ENCODE results near the gene TMEM119.

The TMEM119 gene

DNA sequence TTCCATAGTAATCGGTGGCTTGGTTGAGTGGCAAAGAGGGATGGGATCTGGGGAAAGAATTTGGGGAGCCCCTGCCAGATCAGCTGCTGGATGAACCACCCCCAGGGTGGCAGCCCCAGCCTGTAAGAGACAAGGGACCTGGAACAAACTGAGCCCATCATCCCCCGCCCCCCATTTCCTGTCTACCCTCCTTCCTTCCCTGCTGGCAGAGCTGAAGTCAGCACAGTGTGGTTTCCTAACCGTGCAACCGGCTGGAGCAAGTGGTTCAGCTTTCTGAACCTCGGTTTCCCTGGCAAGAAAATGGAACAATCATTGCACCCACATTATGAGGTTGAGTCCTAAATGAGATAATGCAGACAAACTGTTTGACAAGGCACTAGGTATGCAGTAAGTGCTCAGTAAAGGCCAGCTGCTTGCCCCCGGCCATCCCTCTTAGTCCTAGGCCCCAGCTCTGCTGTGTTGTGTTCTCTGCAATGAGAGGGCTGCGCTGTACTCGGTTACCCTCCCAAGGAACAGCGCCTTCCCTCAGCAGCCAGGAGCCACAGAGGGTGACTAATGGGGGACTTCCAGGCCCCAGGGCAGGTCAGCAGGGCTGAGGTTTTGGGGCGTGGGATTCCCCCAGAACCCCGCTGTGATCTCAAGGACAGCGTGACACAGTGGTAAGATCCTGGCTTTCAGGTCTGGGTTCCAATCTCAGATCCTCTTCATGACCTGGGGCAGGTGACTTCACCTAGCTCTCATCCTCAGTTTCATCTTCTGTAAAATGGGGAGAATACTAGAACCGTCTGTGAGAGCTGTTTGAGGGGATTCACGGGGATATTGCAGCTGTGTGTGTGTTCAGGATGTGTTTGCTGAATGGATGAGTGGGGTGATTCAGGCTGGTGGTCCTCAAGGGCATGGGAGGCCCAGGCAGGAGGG, 19.3 kb upstream of the TMEM119 start:
- peak; percentile 71 to 79 for DNase-seq (ENCODE audit: low read depth in 2 of 2)

GRCh38 chr12:108616359-108616758, 18.5 kb upstream of the TMEM119 start:
- DNase-seq (ENCODE audit: low read depth in 2 of 2) = no peak

DNA sequence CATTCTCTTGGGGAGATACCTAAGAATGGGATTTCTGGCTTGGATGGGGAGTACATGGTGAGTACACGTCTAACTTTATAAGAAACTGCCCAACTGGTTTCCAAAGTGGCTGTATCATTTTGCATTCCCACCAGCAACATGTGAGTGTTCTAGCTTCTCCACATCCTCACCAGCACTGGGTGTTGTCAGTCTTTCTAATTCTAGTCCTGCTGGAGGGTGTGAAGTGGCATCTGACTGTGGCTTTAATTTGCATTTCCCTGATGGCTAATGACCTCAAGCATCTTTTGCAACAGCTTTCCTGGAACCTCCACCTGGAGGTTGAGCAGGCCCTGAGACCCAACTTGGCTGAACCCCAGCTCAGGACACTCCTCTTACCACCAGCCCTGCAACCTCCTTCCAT, 18.0 kb upstream of the TMEM119 start:
- DNase-seq (ENCODE audit: low read depth in 2 of 2) = no peak

- DNase-seq (ENCODE audit: low read depth in 2 of 2) = no peak
Observed at GRCh38 chr12:108614639-108615038, 16.8 kb upstream of the TMEM119 start.

- DNase-seq (ENCODE audit: low read depth in 2 of 2) = no peak
Observed at GRCh38 chr12:108614041-108614440, 16.2 kb upstream of the TMEM119 start.

GRCh38 chr12:108613548-108613947, 15.7 kb upstream of the TMEM119 start:
- no peak for DNase-seq (ENCODE audit: low read depth in 2 of 2)

DNA sequence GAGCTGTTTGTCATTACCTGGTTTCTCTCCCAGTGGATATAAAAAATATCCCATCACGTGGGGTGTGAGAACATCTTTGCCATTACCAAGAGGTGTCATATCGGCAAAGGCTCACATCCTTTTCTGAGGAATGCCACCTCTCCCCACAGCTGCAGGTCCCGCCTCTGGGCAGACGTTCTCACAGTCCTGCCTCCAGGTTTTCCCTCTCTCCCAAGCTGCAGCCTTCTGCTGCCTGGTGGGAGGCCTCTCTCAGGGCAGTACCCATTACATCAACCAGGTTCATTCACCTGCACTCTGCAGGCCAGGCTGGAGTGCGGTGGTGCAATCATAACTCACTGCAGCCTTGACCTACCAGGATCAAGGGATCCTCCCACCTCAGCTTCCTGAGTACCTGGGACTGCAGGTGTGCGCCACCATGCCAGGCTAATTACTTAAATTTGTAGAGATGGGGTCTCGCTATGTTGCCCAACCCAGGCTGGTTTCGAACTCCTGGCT, 15.0 kb upstream of the TMEM119 start:
- no peak for DNase-seq (ENCODE audit: low read depth in 2 of 2)

- DNase-seq (ENCODE audit: low read depth in 2 of 2) = peak in 1 of 2 donors; percentile 45
Observed at GRCh38 chr12:108611884-108612415, 14.1 kb upstream of the TMEM119 start.

DNA sequence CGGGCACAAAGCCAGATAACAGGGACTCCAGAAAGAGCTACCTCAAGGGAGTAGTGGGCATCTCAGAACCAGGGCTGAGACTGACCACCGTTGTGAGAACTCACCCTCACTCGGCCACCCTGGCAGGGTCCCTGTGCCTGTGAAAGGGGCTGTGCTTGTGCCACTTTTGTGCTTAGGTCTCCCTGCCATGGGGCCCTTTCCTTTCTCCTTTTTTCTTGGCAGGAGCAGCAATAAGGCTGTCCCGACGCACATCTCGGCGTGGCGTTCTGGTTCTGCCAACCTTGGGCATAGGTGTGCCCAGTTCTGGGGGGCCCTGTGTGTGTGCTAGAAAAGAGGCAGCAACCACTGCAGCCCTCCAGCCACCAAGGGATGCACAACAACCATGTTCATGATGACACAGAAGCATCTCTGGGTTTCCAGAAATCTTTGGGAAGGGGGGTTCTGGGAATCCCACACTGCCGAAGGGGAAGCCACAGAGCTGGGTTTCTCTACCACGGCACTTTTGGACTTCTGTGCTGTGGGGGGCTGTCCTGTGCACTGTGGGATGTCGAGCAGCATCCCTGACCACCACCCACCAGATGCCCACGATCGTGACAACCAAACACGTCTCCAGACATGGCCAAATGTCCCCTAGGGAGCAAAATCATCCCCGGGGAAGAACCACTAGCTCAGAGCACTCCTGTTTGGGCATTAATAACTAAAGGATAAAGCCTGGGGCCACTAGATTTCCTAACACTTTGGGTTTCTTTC, 13.1 kb upstream of the TMEM119 start:
- DNase-seq (ENCODE audit: low read depth in 2 of 2) = no peak

DNA sequence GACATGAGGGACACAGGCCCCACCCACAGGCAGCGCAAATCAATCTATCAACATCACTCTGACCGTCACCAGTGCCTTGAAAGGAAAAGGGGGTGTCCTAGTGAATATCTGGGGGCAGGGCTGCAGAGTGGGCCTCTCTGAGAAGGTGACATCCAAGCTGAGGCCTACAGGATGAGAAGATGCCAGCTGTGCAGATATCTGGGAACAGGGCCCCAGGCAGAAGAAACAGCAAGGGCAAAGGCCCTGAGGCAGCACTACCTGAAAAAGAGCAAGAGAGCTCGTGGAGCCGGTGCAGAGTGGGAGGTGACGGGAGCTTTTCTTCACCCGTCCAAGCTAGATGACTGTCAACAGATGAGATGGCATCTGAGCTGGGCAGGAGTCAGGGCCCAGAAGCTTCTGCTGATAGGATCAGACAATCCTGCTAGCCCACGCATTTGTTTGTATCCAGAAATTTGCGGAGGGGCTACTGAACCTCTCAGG, 12.5 kb upstream of the TMEM119 start:
- DNase-seq (ENCODE audit: low read depth in 2 of 2) = no peak

DNA sequence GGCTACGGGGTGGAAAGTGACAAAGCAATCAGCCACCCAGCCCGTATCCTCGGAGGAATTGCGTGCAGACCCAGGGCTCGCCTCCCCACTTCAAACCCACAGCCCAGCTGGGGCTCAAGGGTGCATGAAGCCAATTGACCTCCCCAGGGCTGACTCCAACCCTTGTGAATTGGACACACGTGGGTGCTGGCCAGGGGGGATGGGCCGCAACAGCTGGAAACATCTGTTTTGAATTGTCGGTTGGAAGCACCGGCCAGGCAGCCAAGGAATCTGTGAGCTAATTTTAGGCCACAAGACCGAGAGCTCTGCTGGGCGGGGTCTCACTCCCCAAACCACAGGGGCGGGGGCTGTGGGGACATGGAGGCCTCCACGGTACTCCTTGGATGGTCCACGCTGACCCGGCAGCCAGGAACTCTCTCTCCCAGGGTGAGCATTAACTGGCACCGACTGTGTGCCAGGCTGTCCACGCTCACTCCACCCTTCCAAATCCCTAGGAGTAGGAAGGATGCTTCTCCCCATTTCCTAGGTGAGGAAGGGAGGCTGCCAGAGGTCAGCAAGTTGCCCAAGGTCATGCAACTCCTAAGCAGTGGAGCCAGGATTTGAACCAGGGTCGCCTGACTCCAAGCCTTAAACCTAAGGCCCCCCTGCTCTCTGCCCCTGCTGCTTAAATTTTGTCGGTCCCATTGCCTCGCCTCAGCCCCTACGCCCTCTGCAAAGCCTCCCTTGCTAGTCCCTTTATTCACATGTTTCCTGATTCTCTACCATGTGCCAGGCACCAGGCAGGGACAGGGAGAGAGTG, 11.9 kb upstream of the TMEM119 start:
- no peak for DNase-seq (ENCODE audit: low read depth in 2 of 2)

- no peak for DNase-seq (ENCODE audit: low read depth in 2 of 2)
Observed at GRCh38 chr12:108608616-108609015, 10.7 kb upstream of the TMEM119 start.

GRCh38 chr12:108607981-108608600, 10.2 kb upstream of the TMEM119 start:
- DNase-seq (ENCODE audit: low read depth in 2 of 2) = no peak

DNA sequence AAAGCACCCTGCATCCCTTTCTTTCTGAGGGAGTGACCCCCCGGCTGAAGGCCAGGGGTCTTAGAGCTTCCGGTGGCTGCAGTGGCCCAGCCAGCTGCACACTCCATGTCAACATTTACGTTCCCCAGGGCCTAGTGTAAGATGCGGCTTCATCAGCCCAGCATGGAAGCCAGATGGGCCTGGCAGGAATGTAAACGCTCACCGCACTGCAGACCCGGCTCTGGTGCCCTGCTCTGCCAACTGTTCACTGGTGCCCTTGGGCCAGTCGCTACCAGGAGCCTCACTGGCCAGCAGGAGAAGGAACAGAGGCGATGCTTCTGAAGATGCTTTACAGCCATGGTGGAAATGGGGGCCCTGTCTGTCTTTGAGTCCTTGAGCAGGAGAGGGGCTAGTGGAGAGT, 8.6 kb upstream of the TMEM119 start:
- DNase-seq (ENCODE audit: low read depth in 2 of 2) = no peak

- no peak for DNase-seq (ENCODE audit: low read depth in 2 of 2)
Observed at GRCh38 chr12:108605690-108606406, 8.0 kb upstream of the TMEM119 start.

GRCh38 chr12:108605000-108605689, 7.3 kb upstream of the TMEM119 start:
- DNase-seq (ENCODE audit: low read depth in 2 of 2) = no peak

DNA sequence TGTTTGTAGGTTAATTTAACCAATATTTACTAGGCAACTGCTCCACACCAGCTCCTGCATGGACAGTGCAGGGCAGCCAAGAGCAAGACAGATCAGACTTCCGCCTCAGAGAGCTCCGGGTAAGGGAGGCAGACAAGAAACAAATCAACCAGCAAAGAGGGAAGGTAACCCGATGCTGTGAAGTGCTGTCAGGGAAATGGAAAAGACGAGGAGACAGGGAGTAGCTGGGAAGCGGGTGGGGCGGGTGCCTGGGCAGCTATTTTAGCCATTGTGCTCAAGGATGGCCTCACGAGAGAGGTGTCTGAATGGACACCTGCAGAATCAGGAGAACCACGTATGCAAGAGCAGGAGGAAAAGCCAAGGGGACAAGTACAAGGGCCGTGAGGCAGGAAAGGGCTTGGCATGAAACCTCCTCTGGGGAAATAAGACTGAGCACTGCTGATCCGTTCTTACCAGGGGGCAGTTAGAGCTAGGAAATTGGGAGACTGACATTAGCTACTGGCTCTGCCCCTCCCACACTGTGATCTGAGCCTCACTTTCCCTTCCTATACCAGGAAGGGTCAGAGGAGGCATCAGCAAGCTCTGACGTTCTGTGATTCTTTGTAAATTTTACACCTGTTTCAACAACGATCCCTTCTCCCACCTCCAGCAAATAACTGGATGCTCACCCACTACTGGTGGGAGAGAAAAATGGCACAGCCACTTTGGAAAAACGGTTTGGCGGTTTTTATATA, 6.5 kb upstream of the TMEM119 start:
- no peak for DNase-seq (ENCODE audit: low read depth in 2 of 2)

- no peak for DNase-seq (ENCODE audit: low read depth in 2 of 2)
Observed at GRCh38 chr12:108603743-108604142, 5.9 kb upstream of the TMEM119 start.

All from stimulated activated CD8-positive, alpha-beta memory T cell treated with anti-CD3 and anti-CD28 coated beads, Interleukin-2, amount 100 ng/mL, for 48 hours (primary cell).